ENCODE data around the gene ZNF423. TPM values are rescaled to one million over a fixed set of nuclear protein-coding genes. Genes with fewer than 3 reads are reported as not detected.

ZNF423 gene
- total RNA-seq, 4 donors from 2014 or later = 0.67 to 3.7 (median 2.2) TPM

DNA sequence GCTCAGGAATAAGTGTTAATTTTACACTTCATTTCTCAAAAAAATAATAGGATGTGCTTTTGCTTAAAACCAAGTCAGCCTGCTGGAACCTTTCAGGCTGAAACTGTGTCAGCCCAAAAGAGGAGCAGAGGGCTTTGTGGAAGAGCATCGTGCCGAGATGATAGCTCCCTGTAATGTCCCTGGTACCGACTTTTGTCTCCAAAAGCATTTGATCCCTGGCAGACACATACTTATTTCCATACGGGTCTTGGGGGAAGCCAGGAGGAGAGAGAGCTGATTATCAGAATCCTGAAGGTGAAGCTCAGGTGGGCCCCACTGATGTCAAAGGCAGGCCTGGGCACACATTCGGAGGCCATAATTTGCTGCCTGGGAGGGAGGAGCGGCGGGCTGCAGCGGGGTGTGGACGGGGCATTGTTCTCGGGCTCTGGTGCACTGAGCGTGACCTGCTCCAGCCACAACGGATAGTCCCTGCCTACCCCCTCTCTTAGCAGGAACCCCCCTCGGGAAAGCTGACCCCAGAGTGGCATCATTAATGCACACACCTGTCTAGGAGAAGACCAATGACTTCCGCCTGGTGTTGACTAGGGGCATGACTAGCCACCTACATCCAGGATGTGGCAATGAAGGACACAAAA, 326.4 kb downstream of the ZNF423 start:
- no peak overlapping the region for H3K4me3 ChIP-seq (ENCODE audit: low read depth, poor library complexity, severe bottlenecking)
- DNase-seq (ENCODE audit: low spot score in 2 of 2) = no peak
- WGBS, 2 donors = 85 to 86% methylated on average over 14 of the region's 14 CpGs
- intact Hi-C loops (cut with DNase I; ENCODE audit: low total_unique reads) = no loop called here
- TF ChIP-seq POLR2A (IDR thresholded peaks at IDR 0.05) = no peak
- TF ChIP-seq, protein P1, sequence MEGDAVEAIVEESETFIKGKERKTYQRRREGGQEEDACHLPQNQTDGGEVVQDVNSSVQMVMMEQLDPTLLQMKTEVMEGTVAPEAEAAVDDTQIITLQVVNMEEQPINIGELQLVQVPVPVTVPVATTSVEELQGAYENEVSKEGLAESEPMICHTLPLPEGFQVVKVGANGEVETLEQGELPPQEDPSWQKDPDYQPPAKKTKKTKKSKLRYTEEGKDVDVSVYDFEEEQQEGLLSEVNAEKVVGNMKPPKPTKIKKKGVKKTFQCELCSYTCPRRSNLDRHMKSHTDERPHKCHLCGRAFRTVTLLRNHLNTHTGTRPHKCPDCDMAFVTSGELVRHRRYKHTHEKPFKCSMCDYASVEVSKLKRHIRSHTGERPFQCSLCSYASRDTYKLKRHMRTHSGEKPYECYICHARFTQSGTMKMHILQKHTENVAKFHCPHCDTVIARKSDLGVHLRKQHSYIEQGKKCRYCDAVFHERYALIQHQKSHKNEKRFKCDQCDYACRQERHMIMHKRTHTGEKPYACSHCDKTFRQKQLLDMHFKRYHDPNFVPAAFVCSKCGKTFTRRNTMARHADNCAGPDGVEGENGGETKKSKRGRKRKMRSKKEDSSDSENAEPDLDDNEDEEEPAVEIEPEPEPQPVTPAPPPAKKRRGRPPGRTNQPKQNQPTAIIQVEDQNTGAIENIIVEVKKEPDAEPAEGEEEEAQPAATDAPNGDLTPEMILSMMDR (IDR thresholded peaks at IDR 0.05) = no peak

DNA sequence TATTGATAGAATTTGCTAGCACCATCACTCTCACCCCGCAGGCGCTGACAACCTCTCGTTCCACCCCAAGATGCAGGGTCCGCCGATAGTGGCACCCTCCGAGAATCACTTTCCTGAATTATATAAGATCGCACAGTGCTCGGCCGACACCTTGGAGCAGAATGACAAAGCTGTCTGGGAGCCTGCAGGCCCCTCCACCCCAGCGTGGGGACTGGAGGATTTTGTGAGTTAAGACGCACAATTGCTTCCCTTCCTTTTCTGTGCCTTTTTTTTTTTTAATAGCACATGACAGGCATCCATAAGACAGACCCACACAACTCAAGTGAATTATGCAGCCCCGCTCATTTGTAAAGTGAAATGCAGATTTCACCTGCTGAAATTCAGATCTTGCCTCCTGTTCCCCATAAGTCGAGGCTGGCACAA, 327.0 kb downstream of the ZNF423 start:
- intact Hi-C loops (cut with DNase I; ENCODE audit: low total_unique reads) = no loop called here
- no peak overlapping the region for H3K4me3 ChIP-seq (ENCODE audit: low read depth, poor library complexity, severe bottlenecking)
- no peak for TF ChIP-seq POLR2A (IDR thresholded peaks at IDR 0.05)
- TF ChIP-seq, protein P1 (IDR thresholded peaks at IDR 0.05) = no peak
- 72 to 80% methylated on average over 13 of the region's 13 CpGs for WGBS, 2 donors
- no peak for DNase-seq (ENCODE audit: low spot score in 2 of 2)

DNA sequence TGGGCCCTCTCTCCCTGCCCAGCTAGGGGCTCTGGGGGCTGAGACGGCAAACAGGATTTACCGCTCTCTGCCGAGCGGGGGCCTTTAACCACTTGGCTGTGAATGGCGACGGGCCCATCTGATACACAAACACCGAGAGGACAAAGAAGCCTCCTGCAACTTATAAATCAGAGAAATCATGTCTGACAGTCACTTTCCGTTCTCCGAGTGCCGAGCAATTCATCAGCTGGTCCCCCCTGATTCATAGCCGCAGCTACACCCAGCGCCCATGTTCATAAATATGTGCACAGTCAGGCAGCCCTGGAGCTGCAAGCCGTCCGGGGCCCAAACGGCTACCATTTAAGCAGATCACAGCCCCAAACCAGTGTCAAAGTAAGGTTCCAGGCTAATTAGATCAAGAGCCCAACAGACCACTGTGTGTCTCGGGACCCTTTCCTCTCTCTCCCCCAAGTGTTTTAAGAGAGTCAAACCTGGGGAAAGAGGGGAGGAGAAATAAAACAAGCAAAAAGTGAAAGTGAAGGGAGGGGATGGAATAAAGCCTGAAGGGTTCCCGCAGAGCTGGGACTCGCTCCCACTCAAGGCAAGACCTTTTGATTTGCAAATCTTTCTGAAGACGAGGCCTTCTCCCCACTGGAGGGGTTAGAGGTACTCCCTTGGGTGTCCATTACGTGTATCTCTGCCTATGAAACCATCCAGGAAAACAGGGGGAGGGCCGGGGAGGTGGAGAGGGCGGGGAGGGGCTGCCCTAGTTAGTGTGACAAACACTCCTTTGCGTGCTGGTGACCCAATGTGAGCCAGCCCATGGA, 327.6 kb downstream of the ZNF423 start:
- WGBS, 2 donors = 28 to 29% methylated on average over 19 to 22 of the region's 23 CpGs
- no peak overlapping the region for H3K4me3 ChIP-seq (ENCODE audit: low read depth, poor library complexity, severe bottlenecking)
- TF ChIP-seq POLR2A (IDR thresholded peaks at IDR 0.05) = no peak
- TF ChIP-seq, protein P1 (IDR thresholded peaks at IDR 0.05) = no peak
- no peak for DNase-seq (ENCODE audit: low spot score in 2 of 2)
- intact Hi-C loops (cut with DNase I; ENCODE audit: low total_unique reads) = no loop called here

DNA sequence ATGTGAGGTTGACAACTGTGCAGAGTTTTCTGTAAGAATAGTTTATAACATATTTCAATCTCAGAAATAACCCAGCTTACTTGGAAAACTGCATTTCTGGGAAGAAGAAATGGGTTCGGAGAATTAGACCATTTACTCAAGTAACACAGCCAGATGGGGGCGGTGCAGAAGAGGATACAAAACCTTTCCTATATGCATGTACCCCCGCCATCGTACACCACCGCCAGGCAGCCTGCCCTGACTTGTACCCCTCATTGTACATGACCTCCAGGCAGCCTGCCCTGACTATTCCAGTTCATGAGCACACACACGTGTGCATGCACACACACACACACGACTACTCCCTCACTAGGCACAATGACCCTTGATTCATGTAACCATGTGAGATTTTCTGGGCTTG, 328.3 kb downstream of the ZNF423 start:
- no peak for TF ChIP-seq POLR2A (IDR thresholded peaks at IDR 0.05)
- TF ChIP-seq, protein P1 (IDR thresholded peaks at IDR 0.05) = no peak
- WGBS, 2 donors = 63 to 73% methylated on average over 7 of the region's 7 CpGs
- no peak for DNase-seq (ENCODE audit: low spot score in 2 of 2)
- no peak overlapping the region for H3K4me3 ChIP-seq (ENCODE audit: low read depth, poor library complexity, severe bottlenecking)
- intact Hi-C loops (cut with DNase I; ENCODE audit: low total_unique reads) = no loop called here

DNA sequence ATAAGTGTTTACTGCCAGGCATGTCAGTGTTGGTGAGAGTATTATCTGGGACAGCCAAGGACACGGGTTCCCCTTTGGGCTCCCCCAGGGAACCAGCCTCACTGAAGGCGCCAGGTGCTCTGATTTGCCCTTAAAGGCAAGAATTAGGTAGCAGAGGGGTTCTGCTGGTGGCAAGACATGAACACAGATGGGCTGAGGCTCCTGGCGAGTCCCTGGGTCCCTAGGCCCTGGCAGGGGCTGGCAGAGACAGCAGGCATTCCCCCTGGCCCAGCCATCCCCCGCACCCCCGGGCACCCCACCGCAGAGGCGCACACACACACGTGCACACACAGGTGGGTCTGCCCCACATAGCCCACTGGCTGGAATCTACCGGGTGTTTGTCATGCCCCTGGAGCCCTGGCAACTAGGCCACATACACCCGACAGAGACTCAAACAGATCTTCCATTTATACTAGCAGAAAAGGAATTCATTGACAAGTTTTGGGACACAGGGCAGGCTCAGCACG, 329.0 kb downstream of the ZNF423 start:
- DNase-seq (ENCODE audit: low spot score in 2 of 2) = no peak
- TF ChIP-seq POLR2A (IDR thresholded peaks at IDR 0.05) = no peak
- TF ChIP-seq, protein P1 (IDR thresholded peaks at IDR 0.05) = no peak
- no peak overlapping the region for H3K4me3 ChIP-seq (ENCODE audit: low read depth, poor library complexity, severe bottlenecking)
- 92 to 97% methylated on average over 11 of the region's 11 CpGs for WGBS, 2 donors
- intact Hi-C loops (cut with DNase I; ENCODE audit: low total_unique reads) = no loop called here

Measured in lower leg skin (tissue), 4 donors.